GM21717 (cell line): Measurements from ENCODE around the gene KLF13.

Experiments
- ATAC-seq: cut with Tn5 transposase; IDR thresholded peaks from one replicate; pipeline ENCODE4 v1.9.1; 2021; ENCODE audit warnings: mild to moderate bottlenecking, moderate library complexity; ENCODE audit not compliant: unreplicated experiment

Gene KLF13

GRCh38 chr15:31298707-31299172 lies 27.9 kb upstream of the KLF13 start:
- ATAC-seq, result no peak

DNA sequence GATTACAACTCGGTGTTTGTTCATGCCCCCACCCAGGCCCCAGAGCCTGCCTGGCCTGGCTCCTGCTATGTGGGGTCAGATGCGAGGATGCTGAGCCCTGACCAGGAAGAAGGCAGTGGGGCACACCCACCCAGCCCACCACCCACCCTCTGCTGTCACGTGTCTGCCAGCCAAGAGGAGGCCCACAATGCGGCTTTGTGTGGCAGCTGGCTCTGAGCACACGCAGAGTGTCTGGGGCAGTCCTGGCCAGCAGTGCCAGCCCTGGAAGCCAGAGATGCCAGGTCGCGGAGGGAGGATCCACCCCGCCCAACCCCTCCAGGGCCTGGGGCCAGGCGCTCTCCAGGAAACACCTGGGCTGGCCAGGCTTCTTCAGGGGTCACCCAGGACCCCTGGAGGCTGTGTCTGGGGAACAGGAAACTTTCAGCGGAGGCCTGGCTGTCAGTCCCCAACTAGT lies 26.4 kb upstream of the KLF13 start:
- ATAC-seq, result no peak

DNA sequence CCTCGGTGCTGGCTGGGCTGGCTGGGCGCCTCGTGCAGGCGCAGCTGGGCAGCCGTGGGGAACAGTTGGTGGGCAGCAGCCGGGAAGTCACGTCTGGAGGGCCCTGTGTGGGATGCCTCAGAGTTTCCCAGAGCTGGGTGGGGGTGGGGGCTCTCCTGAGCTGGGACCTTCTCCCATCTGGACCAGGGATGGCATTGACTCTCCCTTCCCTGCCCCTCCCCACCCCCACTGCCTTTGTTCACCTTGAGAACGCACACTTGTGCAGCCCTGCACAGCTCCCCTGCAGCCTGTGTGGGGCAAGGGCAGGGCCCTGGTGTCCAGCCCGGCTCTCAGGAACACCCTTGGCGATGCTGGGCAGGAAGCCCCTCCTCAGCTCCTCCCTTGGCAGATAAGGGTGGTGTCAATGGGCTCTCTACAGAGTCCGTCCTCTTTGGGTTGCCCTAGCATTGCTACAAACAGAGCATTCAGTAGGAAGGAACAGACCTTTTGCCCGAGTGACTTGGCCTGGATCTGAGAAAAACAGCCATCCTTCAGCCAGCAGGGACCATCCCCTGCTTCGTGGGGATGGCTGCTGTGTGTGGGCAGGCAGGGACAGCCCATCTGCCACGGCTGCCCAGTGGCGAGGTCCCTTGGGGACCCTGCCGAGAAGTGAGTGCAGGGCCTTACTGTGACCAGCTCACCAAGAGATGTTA lies 25.5 kb upstream of the KLF13 start:
- no peak for ATAC-seq

GRCh38 chr15:31301673-31301990 lies 25.0 kb upstream of the KLF13 start:
- no peak for ATAC-seq

- ATAC-seq, result no peak
These were observed 24.5 kb upstream of the KLF13 start for GRCh38 chr15:31302029-31302657.

DNA sequence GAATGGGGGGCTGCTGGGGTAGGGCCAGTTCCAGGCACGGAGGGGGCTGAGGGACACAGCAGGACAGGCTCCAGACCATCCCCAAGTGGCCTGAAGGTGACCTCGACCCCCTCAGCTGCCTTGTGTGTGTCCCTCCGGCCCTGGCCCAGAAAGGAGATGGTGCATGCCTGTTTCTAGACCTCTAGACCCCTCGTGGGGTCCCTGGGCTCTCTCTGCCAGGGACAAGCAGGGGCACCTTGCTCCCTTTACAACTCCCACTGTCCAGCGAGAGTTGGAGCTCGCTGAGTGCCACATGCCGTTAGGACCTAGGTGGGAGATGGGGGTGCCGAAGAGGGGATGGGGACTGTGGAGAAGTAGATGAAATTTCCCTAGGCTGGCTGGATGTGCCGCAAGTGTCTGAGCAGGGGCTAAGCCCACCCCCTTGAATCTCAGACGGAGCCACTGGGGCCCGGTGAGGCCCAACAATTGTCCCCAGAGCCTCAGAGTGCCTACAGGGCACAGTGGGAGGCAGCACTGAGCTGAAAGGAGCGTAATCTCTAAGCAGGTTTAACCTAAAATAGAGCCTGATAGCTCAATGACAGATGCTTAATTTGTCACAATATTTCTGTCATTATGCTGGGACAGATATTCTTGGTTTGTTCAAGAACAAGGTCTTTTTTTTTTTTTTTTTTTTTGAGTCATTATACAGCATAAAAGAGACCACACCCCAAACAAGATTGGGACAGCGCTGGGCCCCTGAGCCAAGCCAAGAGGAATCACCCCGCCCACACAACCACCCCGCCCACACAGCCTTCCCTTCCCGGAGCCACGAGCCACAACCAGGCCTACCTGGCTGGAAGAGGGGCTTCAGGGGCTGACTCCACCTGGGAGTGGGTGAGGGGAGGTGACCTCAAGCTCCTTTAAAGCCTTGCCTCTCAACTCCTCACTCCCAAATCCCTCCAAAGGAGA lies 23.6 kb upstream of the KLF13 start:
- no peak for ATAC-seq

GRCh38 chr15:31303726-31304648 lies 22.6 kb upstream of the KLF13 start:
- no peak for ATAC-seq

- ATAC-seq, result no peak
These were observed 21.8 kb upstream of the KLF13 start for GRCh38 chr15:31304751-31305365.

- no peak for ATAC-seq
These were observed 21.3 kb upstream of the KLF13 start for GRCh38 chr15:31305375-31305774.

- ATAC-seq, result no peak
These were observed 20.7 kb upstream of the KLF13 start for GRCh38 chr15:31305796-31306425.

- ATAC-seq, result no peak
These were observed 20.0 kb upstream of the KLF13 start for GRCh38 chr15:31306426-31307269.

- ATAC-seq, result no peak
These were observed 19.1 kb upstream of the KLF13 start for GRCh38 chr15:31307270-31308184.

GRCh38 chr15:31308185-31308639 lies 18.4 kb upstream of the KLF13 start:
- ATAC-seq, result no peak

- no peak for ATAC-seq
These were observed 16.6 kb upstream of the KLF13 start for GRCh38 chr15:31309893-31310606.

DNA sequence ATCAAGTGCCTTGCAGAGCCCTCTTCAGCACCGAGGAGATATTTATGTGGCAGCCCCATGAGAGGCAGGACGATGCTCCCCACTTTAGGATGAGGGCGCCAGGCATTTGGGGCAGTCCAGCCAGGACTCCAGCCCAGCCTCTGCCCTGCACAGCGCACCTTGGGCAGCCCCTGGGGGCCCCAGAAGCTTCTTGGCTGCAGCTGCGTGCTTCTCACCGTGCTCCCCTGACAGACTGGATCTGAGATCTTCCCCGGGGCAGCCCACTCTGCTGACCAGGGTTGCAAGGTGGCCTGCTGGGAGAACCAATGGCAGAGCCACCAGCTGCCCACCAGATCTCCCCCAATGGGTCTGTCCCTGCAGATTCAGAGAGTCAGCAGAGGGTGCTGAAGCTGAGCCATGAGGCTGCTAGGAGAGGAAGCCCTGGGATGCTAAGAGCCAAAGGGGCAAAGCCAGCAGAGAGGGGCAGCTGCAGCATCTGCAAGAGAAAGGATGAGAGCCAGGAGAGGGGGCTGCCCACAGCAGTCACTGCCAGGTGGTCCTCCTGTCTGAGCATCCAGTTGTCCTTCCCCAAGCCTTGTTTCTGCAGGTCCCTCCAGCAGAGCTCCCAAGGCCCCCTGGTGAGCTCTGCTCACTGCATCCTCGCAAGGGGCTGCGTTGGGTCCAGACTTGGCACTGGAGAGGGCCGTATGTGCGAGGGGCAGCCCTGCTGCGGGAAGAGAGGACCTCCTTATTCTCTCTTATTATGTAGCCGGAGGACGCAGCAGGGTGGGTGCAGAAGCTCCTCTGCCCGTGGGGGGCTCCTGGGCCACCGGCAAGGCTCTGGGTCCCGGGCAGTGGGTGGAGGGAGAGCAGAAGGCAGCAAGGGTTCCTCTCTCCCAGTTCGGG lies 14.7 kb upstream of the KLF13 start:
- ATAC-seq, result no peak

GRCh38 chr15:31313223-31313622 lies 13.4 kb upstream of the KLF13 start:
- no peak for ATAC-seq
